Adrenal gland (tissue), 5 donors: Measurements from ENCODE around the gene DUSP7.

Experiments used
- POLR2A ChIP-seq, 2 donors: fragments of 450-650 bp; IDR thresholded peaks; one replicate each; pipeline ENCODE4 v1.6.1; 2017; ENCODE audit warnings: antibody characterized with exemption in 2 of 2, mild to moderate bottlenecking in 2 of 2, moderate library complexity in 1 of 2
- TF ChIP-seq, protein P1 (sequence below), 6 experiments: fragments of 450-650 bp in 4 of 6; fragments of 200-600 bp in 2 of 6; sonication (generic) in 1 of 6; IDR thresholded peaks; 1 replicate in 5 of 6; 2 replicates in 1 of 6; pipeline versions ENCODE4 v1.5.1 to v1.8.0; 2016 to 2021; ENCODE audit warnings: antibody characterized with exemption in 6 of 6, mild to moderate bottlenecking in 2 of 6, moderate library complexity in 1 of 6
- donor health status: DM: no; HTN: no; CAD: no.

GRCh38 chr3:52043750-52044149 lies 12.6 kb downstream of the DUSP7 start:
- no peak for TF ChIP-seq POLR2A (IDR thresholded peaks at IDR 0.05)
- TF ChIP-seq, protein P1, sequence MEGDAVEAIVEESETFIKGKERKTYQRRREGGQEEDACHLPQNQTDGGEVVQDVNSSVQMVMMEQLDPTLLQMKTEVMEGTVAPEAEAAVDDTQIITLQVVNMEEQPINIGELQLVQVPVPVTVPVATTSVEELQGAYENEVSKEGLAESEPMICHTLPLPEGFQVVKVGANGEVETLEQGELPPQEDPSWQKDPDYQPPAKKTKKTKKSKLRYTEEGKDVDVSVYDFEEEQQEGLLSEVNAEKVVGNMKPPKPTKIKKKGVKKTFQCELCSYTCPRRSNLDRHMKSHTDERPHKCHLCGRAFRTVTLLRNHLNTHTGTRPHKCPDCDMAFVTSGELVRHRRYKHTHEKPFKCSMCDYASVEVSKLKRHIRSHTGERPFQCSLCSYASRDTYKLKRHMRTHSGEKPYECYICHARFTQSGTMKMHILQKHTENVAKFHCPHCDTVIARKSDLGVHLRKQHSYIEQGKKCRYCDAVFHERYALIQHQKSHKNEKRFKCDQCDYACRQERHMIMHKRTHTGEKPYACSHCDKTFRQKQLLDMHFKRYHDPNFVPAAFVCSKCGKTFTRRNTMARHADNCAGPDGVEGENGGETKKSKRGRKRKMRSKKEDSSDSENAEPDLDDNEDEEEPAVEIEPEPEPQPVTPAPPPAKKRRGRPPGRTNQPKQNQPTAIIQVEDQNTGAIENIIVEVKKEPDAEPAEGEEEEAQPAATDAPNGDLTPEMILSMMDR (IDR thresholded peaks at IDR 0.05), result no peak
